ENCODE results near the gene EGFL8.

Gene EGFL8

GRCh38 chr6:32147401-32148132 lies 16.8 kb upstream of the EGFL8 start:
- DNase-seq: no peak

GRCh38 chr6:32148289-32149091 lies 15.9 kb upstream of the EGFL8 start:
- DNase-seq: peak; percentile 50

GRCh38 chr6:32149092-32149755 lies 15.2 kb upstream of the EGFL8 start:
- no peak for DNase-seq

GRCh38 chr6:32149932-32150870 lies 14.2 kb upstream of the EGFL8 start:
- no peak for DNase-seq

- no peak for DNase-seq
Measured at GRCh38 chr6:32151181-32151862, 13.1 kb upstream of the EGFL8 start.

GRCh38 chr6:32151863-32152768 lies 12.3 kb upstream of the EGFL8 start, which contains the start of gene PRRT1:
Gene PRRT1, minus strand, starts transcription at chr6:32151939. Its CDS starts 112 bp downstream, at chr6:32151827.
- DNase-seq: no peak

GRCh38 chr6:32152769-32153563 lies 11.4 kb upstream of the EGFL8 start:
- no peak for DNase-seq

GRCh38 chr6:32153564-32154513 lies 10.6 kb upstream of the EGFL8 start, which contains the start of gene PPT2:
Gene PPT2, plus strand, starts transcription at chr6:32154141. Its CDS starts 454 bp downstream, at chr6:32154595.
- peak; percentile 45 for DNase-seq

GRCh38 chr6:32154514-32155161 lies 9.8 kb upstream of the EGFL8 start:
- DNase-seq: peak; percentile 53

GRCh38 chr6:32156891-32157290 lies 7.5 kb upstream of the EGFL8 start:
- DNase-seq: no peak

- DNase-seq: no peak
Measured at GRCh38 chr6:32158052-32158451, 6.3 kb upstream of the EGFL8 start.

- no peak for DNase-seq
Measured at GRCh38 chr6:32163559-32164258, 686 bp upstream of the EGFL8 start.

- no peak for DNase-seq
Measured at GRCh38 chr6:32166411-32167061, 2.1 kb downstream of the EGFL8 start.

GRCh38 chr6:32167154-32167760 lies 2.9 kb downstream of the EGFL8 start:
- no peak for DNase-seq

GRCh38 chr6:32167761-32168262 lies 3.4 kb downstream of the EGFL8 start:
- no peak for DNase-seq

- no peak for DNase-seq
Measured at GRCh38 chr6:32168350-32168749, 4.0 kb downstream of the EGFL8 start.

Data from activated effector memory CD4-positive, alpha-beta T cell treated with Interleukin-2 at 50 U/mL for 16 hours (primary cell).